GM21447 (cell line): Measurements from ENCODE around the gene LRG1.
"Not testable (repeated sequence)": the region's sequence is repeated elsewhere in the genome, so short reads cannot be mapped to it uniquely, and the experiment has no call there.

Experiments
- ATAC-seq: cut with Tn5 transposase; IDR thresholded peaks from one replicate; pipeline ENCODE4 v1.9.1; 2021; ENCODE audit not compliant: unreplicated experiment

LRG1 gene

GRCh38 chr19:4529924-4530522 is 9.8 kb downstream of the LRG1 start:
- ATAC-seq: no peak

- ATAC-seq: no peak
Measured at GRCh38 chr19:4528843-4529242, 11.0 kb downstream of the LRG1 start.

- not testable (repeated sequence) for ATAC-seq
Measured at GRCh38 chr19:4527377-4527776, 12.5 kb downstream of the LRG1 start.

- ATAC-seq: no peak
Measured at GRCh38 chr19:4525563-4526002, 14.3 kb downstream of the LRG1 start.

- ATAC-seq: no peak
Measured at GRCh38 chr19:4524808-4525562, 14.9 kb downstream of the LRG1 start.

- ATAC-seq: no peak
Measured at GRCh38 chr19:4523306-4524110, 16.3 kb downstream of the LRG1 start.

GRCh38 chr19:4522291-4523002 is 17.4 kb downstream of the LRG1 start:
- no peak for ATAC-seq

- no peak for ATAC-seq
Measured at GRCh38 chr19:4521888-4522242, 18.0 kb downstream of the LRG1 start.

- no peak for ATAC-seq
Measured at GRCh38 chr19:4521170-4521887, 18.5 kb downstream of the LRG1 start.

- no peak for ATAC-seq
Measured at GRCh38 chr19:4519521-4520277, 20.1 kb downstream of the LRG1 start.

- ATAC-seq: no peak
Measured at GRCh38 chr19:4519172-4519496, 20.7 kb downstream of the LRG1 start.

GRCh38 chr19:4518345-4519171 is 21.3 kb downstream of the LRG1 start, which contains the start of gene PLIN4:
Gene PLIN4, minus strand, starts transcription at chr19:4518486. Its CDS starts 214 bp downstream, at chr19:4518272.
- no peak for ATAC-seq

- no peak for ATAC-seq
Measured at GRCh38 chr19:4517451-4518057, 22.3 kb downstream of the LRG1 start.

GRCh38 chr19:4516939-4517300 is 22.9 kb downstream of the LRG1 start:
- no peak for ATAC-seq

GRCh38 chr19:4516199-4516938 is 23.5 kb downstream of the LRG1 start:
- no peak for ATAC-seq

- ATAC-seq: no peak
Measured at GRCh38 chr19:4515732-4516131, 24.1 kb downstream of the LRG1 start.

- ATAC-seq: no peak
Measured at GRCh38 chr19:4513248-4513647, 26.6 kb downstream of the LRG1 start.

- ATAC-seq: no peak
Measured at GRCh38 chr19:4512070-4512469, 27.8 kb downstream of the LRG1 start.
